ENCODE data around the gene CYP39A1. TPM values are rescaled to one million over a fixed set of nuclear protein-coding genes. Genes with fewer than 3 reads are reported as not detected.

Gene CYP39A1
- total RNA-seq, 2 donors from 2014 or later, result 6.0 to 6.3 TPM

DNA sequence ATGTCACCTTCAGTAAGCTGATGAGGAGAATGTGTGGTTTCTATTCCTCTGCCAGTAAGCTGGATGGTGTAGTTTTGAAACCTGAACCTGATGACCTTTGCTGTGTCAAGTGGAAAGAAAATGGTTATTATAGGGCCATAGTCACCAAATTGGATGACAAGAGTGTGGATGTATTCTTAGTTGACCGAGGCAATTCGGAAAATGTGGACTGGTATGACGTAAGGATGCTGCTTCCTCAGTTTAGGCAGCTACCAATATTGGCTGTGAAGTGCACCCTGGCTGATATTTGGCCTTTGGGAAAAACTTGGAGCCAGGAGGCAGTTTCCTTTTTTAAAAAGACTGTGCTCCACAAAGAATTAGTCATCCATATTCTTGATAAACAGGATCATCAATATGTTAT is 37.0 kb upstream of the CYP39A1 start:
- ATAC-seq (no peak), DNase-seq (no peak)
- H3K4me1 ChIP-seq, result no peaks in the 10 kb centered on the region
- TF ChIP-seq POLR2A (IDR thresholded peaks at IDR 0.05), result no peak
- WGBS, 2 donors, result 76 to 97% methylated on average over 3 of the region's 3 CpGs
- H3K27ac ChIP-seq, result no peak overlapping the region
- intact Hi-C loops (cut with DNase I), result no loop called here
- no peaks in the 10 kb centered on the region for H3K36me3 ChIP-seq (replicated peaks in 1 of 2; ENCODE audit: insufficient read depth in 1 of 2, low read depth in 2 of 2)
- H3K4me3 ChIP-seq, result no peak overlapping the region
- H3K27me3 ChIP-seq, result no peaks in the 10 kb centered on the region
- no peaks in the 10 kb centered on the region for H3K9me3 ChIP-seq

DNA sequence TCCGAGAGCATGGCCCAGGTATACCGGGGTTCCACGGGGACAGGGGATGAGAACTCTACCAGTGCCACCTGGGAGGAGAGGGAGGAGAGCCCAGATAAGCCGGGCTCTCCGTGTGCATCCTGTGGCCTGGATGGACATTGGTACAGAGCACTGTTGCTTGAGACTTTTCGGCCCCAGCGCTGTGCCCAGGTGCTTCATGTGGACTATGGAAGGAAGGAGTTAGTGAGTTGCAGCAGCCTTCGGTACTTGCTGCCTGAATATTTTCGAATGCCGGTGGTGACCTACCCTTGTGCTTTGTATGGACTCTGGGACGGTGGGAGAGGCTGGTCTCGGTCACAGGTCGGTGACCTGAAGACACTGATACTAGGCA is 36.3 kb upstream of the CYP39A1 start:
- H3K36me3 ChIP-seq (replicated peaks in 1 of 2; ENCODE audit: insufficient read depth in 1 of 2, low read depth in 2 of 2), result no peaks in the 10 kb centered on the region
- intact Hi-C loops (cut with DNase I), result no loop called here
- H3K27ac ChIP-seq, result no peak overlapping the region
- no peak overlapping the region for H3K4me3 ChIP-seq
- DNase-seq, result no peak
- TF ChIP-seq CTCF (IDR thresholded peaks at IDR 0.05) (no peak), POLR2A (IDR thresholded peaks at IDR 0.05) (no peak)
- H3K9me3 ChIP-seq, result no peaks in the 10 kb centered on the region
- 86 to 92% methylated on average over 12 to 13 of the region's 13 CpGs for WGBS, 2 donors
- no peaks in the 10 kb centered on the region for H3K4me1 ChIP-seq
- ATAC-seq, result no peak
- no peaks in the 10 kb centered on the region for H3K27me3 ChIP-seq

GRCh38 chr6:46688117-46688965 is 35.7 kb upstream of the CYP39A1 start:
- Histone ChIP-seq H3K27ac (no peak overlapping the region), H3K4me1 (no peaks in the 10 kb centered on the region), H3K27me3 (no peaks in the 10 kb centered on the region), H3K4me3 (no peak overlapping the region), H3K9me3 (no peaks in the 10 kb centered on the region), H3K36me3 (replicated peaks in 1 of 2; ENCODE audit: insufficient read depth in 1 of 2, low read depth in 2 of 2) (no peaks in the 10 kb centered on the region)
- no peak for TF ChIP-seq CTCF (IDR thresholded peaks at IDR 0.05)
- ATAC-seq (no peak), DNase-seq (no peak)
- 92 to 94% methylated on average over 57 to 73 of the region's 85 CpGs for WGBS, 2 donors
- intact Hi-C loops (cut with DNase I), result no loop called here

- Histone ChIP-seq H3K36me3 (replicated peaks in 1 of 2; ENCODE audit: insufficient read depth in 1 of 2, low read depth in 2 of 2) (no peaks in the 10 kb centered on the region), H3K4me3 (no peak within 1 kb of the TSS), H3K4me1 (no peaks in the 10 kb centered on the region), H3K27ac (no peak within 1 kb of the TSS), H3K27me3 (no peaks in the 10 kb centered on the region), H3K9me3 (no peaks in the 10 kb centered on the region)
- no peak for TF ChIP-seq POLR2A (IDR thresholded peaks at IDR 0.05)
- TF ChIP-seq CTCF (IDR thresholded peaks at IDR 0.05), result no peak
- intact Hi-C loops (cut with DNase I), result no loop called here
- no peak for ATAC-seq
- WGBS, 2 donors, result 89 to 90% methylated on average over 25 to 41 of the region's 41 CpGs
- DNase-seq, result no peak
These were observed 35.0 kb upstream of the CYP39A1 start, which contains the start of gene TDRD6 for GRCh38 chr6:46687619-46688097. Gene TDRD6, plus strand, starts transcription at chr6:46687885. Its CDS starts 244 bp downstream, at chr6:46688129.

- 73 to 76% methylated on average over 4 of the region's 4 CpGs for WGBS, 2 donors
- H3K27me3 ChIP-seq, result no peaks in the 10 kb centered on the region
- TF ChIP-seq CTCF (IDR thresholded peaks at IDR 0.05) (no peak), POLR2A (IDR thresholded peaks at IDR 0.05) (no peak)
- intact Hi-C loops (cut with DNase I), result no loop called here
- DNase-seq (no peak), ATAC-seq (no peak)
- H3K9me3 ChIP-seq, result no peaks in the 10 kb centered on the region
- no peak overlapping the region for H3K27ac ChIP-seq
- H3K4me1 ChIP-seq, result no peaks in the 10 kb centered on the region
- no peaks in the 10 kb centered on the region for H3K36me3 ChIP-seq (replicated peaks in 1 of 2; ENCODE audit: insufficient read depth in 1 of 2, low read depth in 2 of 2)
- H3K4me3 ChIP-seq, result no peak overlapping the region
These were observed 32.2 kb upstream of the CYP39A1 start for GRCh38 chr6:46684771-46685170.

All from body of pancreas (tissue), 4 donors.